Osteoblast (primary cell): ENCODE measurements around the gene SYNGR3. TPM values are rescaled to one million over a fixed set of nuclear protein-coding genes. Genes with fewer than 3 reads are reported as not detected.

Experiments
- DNase-seq: peaks from one replicate; pipeline ENCODE4 v3.0.0; 2011; ENCODE audit warnings: low spot score, mixed read lengths; ENCODE audit not compliant: insufficient read length; ENCODE audit errors: missing footprints
- H2AFZ ChIP-seq: 2 replicates; pipeline ENCODE4 v1.6.0; 2011; ENCODE audit warnings: mild to moderate bottlenecking, low read length
- H3K27ac ChIP-seq: 2 replicates; pipeline ENCODE4 v1.5.1; 2011; ENCODE audit warnings: mild to moderate bottlenecking, low read depth, low read length, moderate library complexity
- H3K27me3 ChIP-seq: 2 replicates; pipeline ENCODE4 v1.6.0; 2012; ENCODE audit warnings: mild to moderate bottlenecking, control low read depth, inconsistent platforms, low read length, moderate library complexity; ENCODE audit not compliant: insufficient read depth
- H3K36me3 ChIP-seq: 2 replicates; pipeline ENCODE4 v1.5.1; 2011; ENCODE audit warnings: mild to moderate bottlenecking, low read length, control low read depth, moderate library complexity; ENCODE audit not compliant: insufficient read depth
- H3K4me1 ChIP-seq: 2 replicates; pipeline ENCODE4 v1.5.1; 2011; ENCODE audit warnings: mild to moderate bottlenecking, low read length, control low read depth, moderate library complexity; ENCODE audit not compliant: insufficient read depth
- H3K4me2 ChIP-seq: 2 replicates; pipeline ENCODE4 v1.6.0; 2011; ENCODE audit warnings: mild to moderate bottlenecking, low read length; ENCODE audit not compliant: insufficient read depth
- H3K4me3 ChIP-seq: fragments of 200-600 bp; sonication (generic); 3 replicates; pipeline ENCODE4 v1.5.1; 2012; ENCODE audit warnings: mild to moderate bottlenecking, low read length, inconsistent platforms; ENCODE audit not compliant: insufficient read depth
- H3K79me2 ChIP-seq: 2 replicates; pipeline ENCODE4 v1.6.0; 2012; ENCODE audit warnings: mild to moderate bottlenecking, low read length, control low read depth, inconsistent platforms; ENCODE audit not compliant: insufficient read depth
- H3K9me3 ChIP-seq: 2 replicates; pipeline ENCODE4 v1.5.1; 2011; ENCODE audit warnings: low read depth, low read length, control low read depth
- H4K20me1 ChIP-seq: 2 replicates; pipeline ENCODE4 v1.6.0; 2012; ENCODE audit warnings: mild to moderate bottlenecking, low read length, control low read depth; ENCODE audit not compliant: insufficient read depth
- total RNA-seq: library from RNA; depleted of rRNA; stranded (reverse); fragments of >200 nt; gene quantifications from 2 replicates; pipeline ENCODE4 v1.2.3, GENCODE V29; 2012
- TF ChIP-seq, protein P1 (sequence below): IDR thresholded peaks from 2 replicates; pipeline ENCODE4 v1.5.1; 2011; ENCODE audit warnings: mild to moderate bottlenecking, low read depth, low read length, moderate library complexity; ENCODE audit errors: extremely low read depth

SYNGR3 gene
- total RNA-seq, 1 donor: under 0.01 TPM

DNA sequence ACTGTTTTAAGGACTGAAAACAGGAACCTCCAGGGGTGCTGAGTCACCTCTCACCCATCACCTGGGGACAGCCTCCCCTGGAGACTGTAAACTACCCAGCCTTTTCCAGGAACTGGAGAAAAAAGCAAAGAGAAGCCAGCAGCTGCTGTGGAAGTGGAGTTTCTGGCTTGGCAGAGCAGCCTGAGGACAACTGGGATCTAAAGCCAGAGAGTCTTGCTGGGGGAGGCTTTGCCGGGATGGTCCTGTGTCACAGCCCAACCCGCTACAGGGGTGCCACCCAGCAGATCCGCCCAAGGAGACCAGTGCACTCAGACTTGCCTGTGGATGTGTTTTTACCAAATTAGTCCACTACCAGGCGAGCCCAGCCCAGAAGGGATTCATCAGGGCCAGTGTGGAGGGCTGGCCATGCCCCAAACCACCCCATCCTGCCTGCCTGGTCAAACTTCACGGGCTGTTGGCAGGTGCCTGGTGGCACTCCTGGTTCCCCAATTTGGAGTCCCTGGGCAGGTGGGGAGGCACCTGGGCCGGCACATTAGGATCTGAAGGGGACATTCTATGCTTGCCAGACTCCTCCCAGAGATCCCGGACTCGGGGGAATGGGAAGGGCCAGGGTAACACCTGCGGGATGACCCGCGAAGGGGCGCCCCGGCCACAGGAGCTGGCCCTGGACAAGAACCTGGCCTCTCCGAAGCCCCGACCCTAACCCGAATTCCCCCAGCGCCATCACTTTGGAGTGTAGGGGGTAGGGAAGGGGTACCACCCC lies 47.5 kb upstream of the SYNGR3 start:
- no peaks in the 10 kb centered on the region for H4K20me1 ChIP-seq
- peaks cover 14% of the 10 kb centered on the region for H3K36me3 ChIP-seq
- H3K4me2 ChIP-seq: peak overlapping the region; percentile 95
- peak; percentile 87 for DNase-seq
- H3K27ac ChIP-seq: peak overlapping the region; percentile 33
- TF ChIP-seq, protein P1, sequence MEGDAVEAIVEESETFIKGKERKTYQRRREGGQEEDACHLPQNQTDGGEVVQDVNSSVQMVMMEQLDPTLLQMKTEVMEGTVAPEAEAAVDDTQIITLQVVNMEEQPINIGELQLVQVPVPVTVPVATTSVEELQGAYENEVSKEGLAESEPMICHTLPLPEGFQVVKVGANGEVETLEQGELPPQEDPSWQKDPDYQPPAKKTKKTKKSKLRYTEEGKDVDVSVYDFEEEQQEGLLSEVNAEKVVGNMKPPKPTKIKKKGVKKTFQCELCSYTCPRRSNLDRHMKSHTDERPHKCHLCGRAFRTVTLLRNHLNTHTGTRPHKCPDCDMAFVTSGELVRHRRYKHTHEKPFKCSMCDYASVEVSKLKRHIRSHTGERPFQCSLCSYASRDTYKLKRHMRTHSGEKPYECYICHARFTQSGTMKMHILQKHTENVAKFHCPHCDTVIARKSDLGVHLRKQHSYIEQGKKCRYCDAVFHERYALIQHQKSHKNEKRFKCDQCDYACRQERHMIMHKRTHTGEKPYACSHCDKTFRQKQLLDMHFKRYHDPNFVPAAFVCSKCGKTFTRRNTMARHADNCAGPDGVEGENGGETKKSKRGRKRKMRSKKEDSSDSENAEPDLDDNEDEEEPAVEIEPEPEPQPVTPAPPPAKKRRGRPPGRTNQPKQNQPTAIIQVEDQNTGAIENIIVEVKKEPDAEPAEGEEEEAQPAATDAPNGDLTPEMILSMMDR: no peak
- peak overlapping the region; percentile 94 for H3K4me3 ChIP-seq
- no peaks in the 10 kb centered on the region for H3K79me2 ChIP-seq
- H3K9me3 ChIP-seq: no peaks in the 10 kb centered on the region
- peak overlapping the region; percentile 89 for H2AFZ ChIP-seq
- peaks cover 10% of the 10 kb centered on the region for H3K4me1 ChIP-seq
- no peaks in the 10 kb centered on the region for H3K27me3 ChIP-seq

GRCh38 chr16:1942810-1943726 lies 46.7 kb upstream of the SYNGR3 start, which contains the start of gene MSRB1:
Gene MSRB1 (minus strand): TSS chr16:1943199. CDS start chr16:1943156, 43 bp downstream.
- Histone ChIP-seq H3K27ac (peak within 1 kb of the TSS; percentile 33), H4K20me1 (no peaks in the 10 kb centered on the region), H2AFZ (peak within 1 kb of the TSS; percentile 89), H3K4me2 (peak within 1 kb of the TSS; percentile 95), H3K4me3 (peak within 1 kb of the TSS; percentile 94), H3K4me1 (peaks cover 10% of the 10 kb centered on the region), H3K27me3 (no peaks in the 10 kb centered on the region), H3K36me3 (peaks cover 14% of the 10 kb centered on the region), H3K9me3 (no peaks in the 10 kb centered on the region), H3K79me2 (no peaks in the 10 kb centered on the region)
- peak; percentile 100 for DNase-seq
- TF ChIP-seq, protein P1: no peak

- H3K4me3 ChIP-seq: no peak overlapping the region
- DNase-seq: peak; percentile 68
- H3K4me1 ChIP-seq: peaks cover 10% of the 10 kb centered on the region
- no peaks in the 10 kb centered on the region for H4K20me1 ChIP-seq
- peaks cover 6% of the 10 kb centered on the region for H3K36me3 ChIP-seq
- no peak overlapping the region for H2AFZ ChIP-seq
- H3K4me2 ChIP-seq: no peak overlapping the region
- no peak overlapping the region for H3K27ac ChIP-seq
- H3K79me2 ChIP-seq: no peaks in the 10 kb centered on the region
- no peaks in the 10 kb centered on the region for H3K27me3 ChIP-seq
- H3K9me3 ChIP-seq: no peaks in the 10 kb centered on the region
- TF ChIP-seq, protein P1: no peak
Observed at GRCh38 chr16:1944612-1945199, 45.1 kb upstream of the SYNGR3 start.
